ENCODE measurements around the gene UNC45B.

DNA sequence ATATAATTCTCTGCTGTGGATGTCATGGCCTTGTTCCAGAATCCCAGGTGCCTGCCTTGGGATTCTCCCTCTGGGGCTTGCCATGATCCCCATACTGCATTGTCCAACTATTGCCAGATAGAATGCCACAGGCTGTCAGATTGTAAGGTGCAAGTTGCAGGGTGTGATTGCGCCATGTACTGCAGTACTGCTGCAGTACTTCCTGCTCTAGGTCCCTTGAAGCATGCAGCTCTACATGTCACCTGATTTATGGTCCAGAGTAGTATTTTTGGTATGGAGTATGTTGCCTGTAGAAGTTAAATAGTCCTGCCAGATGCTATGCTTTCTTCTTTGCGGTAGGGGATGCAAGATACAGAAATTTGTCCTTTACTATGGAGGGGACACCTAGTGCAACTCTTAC lies 88.3 kb downstream of the UNC45B start:
- TF ChIP-seq, protein P1, sequence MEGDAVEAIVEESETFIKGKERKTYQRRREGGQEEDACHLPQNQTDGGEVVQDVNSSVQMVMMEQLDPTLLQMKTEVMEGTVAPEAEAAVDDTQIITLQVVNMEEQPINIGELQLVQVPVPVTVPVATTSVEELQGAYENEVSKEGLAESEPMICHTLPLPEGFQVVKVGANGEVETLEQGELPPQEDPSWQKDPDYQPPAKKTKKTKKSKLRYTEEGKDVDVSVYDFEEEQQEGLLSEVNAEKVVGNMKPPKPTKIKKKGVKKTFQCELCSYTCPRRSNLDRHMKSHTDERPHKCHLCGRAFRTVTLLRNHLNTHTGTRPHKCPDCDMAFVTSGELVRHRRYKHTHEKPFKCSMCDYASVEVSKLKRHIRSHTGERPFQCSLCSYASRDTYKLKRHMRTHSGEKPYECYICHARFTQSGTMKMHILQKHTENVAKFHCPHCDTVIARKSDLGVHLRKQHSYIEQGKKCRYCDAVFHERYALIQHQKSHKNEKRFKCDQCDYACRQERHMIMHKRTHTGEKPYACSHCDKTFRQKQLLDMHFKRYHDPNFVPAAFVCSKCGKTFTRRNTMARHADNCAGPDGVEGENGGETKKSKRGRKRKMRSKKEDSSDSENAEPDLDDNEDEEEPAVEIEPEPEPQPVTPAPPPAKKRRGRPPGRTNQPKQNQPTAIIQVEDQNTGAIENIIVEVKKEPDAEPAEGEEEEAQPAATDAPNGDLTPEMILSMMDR (IDR thresholded peaks at IDR 0.05), result no peak
- TF ChIP-seq NR2C2 (CRISPR knock-in tag; IDR thresholded peaks at IDR 0.05), result no peak
